Measurements from ENCODE around the gene ZNF408.

The ZNF408 gene

DNA sequence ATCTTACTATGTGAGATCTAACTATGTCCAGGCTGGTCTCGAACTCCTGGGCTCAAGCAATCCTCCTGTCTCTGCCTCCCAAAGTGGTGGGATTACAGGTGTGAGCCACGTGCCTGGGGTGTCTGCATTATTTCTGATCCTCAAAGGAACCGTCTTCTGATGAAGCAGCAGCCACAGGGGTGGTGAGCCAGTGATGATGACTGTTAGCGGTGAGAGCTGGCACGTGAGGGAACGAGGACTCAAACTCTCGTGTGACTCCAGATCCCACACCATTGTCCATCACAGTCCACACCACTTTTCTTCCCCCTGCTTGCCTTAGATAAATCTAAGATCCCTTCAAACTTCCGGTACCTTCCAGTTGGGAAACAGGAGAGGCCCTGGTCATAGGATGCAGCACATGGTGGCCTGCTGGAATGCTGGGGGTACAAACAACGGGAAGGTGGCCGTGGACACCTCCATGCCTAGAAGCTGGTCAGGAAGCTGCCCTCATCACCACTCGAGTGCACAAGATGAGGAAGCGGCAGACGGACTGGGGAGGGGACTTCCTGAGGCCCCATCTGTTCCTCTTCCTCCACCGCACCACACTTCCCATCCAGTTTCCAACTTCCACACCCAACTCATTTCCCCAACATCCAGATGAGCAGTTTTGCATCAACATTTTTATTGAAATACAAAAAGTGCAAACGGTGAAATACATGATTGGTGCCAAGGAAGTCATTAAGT, 24.2 kb upstream of the ZNF408 start:
- DNase-seq (ENCODE audit: low spot score): no peak

DNA sequence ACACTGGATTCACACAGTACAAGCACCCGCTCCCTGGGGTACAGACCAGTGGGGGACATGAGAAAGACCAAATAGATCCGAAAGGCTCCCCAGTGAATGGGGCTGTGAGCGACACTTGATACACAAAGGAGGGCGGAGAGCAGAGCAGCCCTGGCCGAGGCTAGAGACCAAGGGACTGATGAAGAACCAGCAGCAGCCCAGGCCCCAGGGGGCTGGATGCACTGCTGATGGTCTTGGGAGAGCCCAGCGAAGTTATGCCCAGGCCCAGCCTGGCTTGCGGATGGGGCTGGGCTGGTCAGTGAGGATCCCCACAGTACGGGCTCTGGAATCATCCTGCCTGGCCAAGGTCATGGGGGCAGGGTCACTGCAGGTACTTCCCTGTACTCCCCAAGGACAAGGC, 23.7 kb upstream of the ZNF408 start:
- DNase-seq (ENCODE audit: low spot score): no peak

DNA sequence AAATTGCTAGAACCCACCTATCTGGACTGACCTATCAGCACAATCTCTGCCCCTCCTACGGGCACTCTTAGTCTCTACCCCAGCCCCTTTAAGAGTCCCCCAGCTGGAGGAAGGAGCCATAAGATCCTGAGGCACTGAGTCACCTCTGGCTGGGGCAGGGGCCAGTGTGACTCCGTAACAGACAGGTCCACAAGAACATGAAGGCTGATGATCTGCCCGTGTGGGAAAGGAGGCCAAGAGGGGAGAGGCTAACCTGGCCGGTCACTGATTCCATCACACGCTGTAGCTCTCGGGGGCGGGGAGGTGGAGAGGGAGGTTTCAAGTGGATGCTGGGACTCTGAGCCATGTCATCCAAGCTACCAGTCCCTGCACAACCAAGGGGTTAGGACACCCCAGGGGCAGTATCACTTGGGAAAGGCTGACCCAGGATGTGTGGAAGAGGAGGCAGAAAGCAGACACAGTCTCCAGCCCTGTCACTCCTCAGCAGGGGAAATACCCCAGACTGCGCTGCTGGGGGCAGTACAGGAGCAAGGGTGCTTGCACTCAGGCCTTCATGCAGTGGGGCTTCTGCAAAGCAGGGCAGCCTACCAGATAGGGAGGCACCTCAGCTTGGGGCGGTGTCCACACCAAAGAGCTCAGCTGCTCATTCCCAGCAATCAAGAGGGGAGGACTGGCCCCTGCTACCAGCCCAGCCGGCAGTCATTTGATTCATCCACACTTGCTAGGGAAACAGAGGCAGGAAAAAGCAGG, 22.7 kb upstream of the ZNF408 start:
- no peak for DNase-seq (ENCODE audit: low spot score)

DNA sequence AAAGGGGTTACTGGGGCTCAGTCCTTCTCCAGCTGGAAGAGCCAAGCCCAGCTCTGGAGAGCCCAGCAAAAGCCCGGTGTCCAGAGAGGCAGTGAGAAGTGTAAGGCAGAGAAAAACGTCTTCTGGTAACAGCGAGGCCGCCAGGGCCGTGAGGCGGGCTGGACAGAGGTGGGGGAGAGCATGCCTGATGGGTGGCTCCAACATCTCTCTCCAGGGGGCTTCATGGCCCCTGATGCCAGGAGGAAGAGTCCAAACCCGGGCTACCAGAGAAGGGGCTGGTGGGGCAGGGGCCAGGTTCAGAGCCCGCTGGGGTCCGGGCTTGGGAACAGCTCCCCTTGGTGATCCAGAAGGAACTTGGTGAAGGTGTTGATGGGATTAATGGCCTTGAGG, 22.1 kb upstream of the ZNF408 start:
- DNase-seq (ENCODE audit: low spot score): no peak

DNA sequence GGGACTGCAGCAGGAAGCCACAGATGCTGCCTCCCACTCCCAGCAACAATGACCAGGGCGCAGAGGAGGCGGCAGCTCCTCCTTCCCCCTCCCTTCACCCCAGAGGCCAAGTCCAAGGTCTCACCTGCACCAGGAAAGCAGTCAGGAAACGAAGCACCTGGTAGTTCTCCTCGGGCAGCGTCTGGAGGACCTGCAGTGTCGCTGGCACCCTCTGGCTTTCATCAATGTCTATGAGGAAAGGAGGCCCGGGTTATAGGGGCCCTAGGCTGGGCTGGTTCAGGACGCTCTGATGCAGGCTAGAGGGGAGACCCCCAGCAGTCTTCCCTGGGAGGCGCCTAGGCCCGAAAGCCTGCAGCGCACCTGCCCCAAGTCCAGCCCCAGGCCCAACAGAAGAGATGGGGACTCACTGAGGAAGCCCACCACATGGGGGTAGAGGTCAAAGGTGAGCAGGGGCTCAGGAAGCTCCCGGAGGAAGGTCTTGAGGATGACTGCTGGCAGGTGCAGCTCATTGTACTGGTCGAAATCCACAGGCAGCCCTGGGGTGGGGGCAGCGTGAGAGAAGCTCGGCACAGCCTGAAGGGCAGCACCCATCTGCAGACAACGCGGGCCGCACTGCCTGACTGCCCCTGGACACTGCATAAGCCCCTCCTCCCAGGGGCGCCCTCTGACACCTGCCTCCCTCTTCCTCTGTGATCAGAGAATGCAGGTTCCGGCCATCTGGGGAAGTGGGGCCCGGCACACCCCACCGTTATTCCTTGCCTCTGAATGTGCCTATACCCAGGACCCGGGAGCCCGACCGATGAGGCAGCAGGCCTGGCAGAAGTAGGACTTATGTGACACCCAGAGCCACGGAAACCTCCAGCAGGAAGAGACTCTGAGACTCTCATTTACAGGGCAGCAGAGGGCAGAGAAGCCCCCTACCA, 21.3 kb upstream of the ZNF408 start:
- DNase-seq (ENCODE audit: low spot score): no peak

DNA sequence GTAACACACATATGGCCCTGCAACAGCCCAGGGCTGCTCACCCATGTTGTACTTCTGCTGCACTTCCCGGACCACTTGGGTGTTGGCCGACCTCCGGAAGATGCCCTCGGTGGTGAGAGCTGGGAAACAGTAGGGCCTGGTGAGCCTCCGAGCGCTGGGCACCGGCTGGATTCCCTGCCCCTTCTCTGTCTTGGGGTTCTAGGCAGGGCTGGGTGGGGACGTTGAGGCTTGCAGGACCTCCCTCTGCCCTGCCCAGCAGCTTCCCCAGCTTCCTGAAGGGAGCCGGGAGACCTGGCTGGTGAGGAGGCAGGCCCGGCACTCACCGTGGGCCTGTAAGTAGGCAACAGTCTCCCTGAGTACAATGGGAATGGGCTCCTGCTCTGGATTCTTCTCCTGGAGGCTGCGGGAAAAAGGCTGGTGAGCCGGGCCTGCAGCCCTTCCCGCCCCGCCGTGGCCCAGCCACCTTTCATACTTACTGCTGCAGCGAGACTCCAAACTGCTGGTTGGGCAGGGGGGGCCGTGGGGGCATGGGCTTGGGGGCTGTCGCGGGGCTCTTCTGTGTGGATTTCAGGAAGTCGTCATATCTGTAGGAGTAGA, 20.6 kb upstream of the ZNF408 start:
- DNase-seq (ENCODE audit: low spot score): no peak

DNA sequence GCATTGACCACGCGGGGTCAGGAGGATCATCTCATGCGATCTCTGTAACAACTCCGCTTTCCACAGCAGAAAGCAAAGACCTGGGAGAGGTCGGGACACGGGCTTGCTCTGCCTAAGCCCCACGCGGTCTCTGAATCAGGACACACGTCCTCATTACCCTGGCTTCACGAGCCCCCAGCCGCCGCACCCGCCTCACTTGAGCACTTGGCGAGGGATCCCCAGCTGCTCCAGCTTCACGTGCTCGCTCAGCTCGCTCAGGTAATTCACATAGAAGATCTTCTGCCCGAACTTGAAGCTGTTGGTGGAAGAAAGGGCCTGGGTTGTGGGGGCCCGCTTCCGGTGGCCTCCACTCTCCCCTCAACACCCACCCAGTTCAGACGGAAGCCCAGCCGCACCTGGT, 20.0 kb upstream of the ZNF408 start:
- no peak for DNase-seq (ENCODE audit: low spot score)

DNA sequence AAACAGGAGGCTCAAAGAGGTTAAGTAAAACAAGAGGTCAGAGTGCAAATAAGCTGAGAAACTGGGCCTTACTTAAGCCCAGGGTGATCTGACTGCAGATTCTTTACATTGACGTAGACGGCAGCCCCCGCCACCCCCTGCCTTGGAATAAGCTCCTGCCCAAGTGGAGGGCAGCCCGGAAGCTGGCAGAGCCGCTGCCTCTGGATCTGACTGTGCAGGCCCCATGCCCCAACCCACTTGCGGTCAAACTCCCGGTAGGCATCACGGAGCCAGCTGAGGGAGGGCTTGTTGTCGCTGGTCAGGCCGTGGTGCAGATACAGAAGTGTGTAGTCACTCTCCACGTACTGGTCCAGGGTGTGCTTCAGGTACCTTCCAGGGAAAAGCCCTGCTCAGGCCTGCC, 19.0 kb upstream of the ZNF408 start:
- DNase-seq (ENCODE audit: low spot score): no peak

DNA sequence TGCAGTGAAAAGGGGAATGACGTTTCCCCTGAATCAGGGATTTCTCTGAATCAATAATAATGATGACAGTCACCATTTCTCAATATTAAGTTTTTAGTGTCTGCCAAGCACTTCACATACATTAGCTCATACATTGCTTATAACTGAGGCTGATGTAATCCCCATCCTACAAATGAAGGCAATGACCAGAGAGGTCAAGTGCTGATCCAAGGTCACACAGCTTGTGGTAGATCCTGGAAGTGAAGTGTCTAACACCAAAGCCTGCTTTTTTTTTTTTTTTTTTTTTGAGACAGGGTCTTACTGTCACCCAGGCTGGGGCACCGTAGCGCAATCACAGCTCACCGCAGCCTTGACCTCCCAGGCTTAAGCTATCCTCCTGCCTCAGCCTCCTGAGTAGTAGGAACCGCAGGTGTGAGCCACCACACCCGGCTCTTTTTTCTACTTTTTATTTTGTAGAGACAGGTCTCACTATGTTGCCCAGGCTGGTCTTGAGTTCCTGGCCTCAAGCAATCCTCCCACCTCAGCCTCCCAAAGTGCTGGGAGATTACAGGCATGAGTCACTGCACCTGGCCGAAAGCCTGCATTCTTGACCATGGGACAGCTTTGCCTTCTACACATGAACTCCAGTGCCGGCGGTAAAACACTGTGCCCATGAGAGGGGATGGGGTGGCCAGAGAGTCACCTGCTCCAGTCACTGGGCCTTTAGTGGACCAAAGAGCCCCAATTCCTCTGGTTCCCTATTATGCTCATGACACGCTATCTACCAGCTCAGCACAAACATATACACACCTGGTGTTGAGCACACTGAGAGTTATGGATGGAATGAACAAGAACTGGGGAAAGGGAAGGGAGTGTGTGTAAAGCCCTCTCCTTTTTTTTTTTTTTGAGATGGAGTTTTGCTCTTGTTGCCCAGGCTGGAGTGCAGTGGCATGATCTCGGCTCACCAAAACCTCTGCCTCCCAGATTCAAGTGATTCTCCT, 17.8 kb upstream of the ZNF408 start:
- DNase-seq (ENCODE audit: low spot score): no peak

DNA sequence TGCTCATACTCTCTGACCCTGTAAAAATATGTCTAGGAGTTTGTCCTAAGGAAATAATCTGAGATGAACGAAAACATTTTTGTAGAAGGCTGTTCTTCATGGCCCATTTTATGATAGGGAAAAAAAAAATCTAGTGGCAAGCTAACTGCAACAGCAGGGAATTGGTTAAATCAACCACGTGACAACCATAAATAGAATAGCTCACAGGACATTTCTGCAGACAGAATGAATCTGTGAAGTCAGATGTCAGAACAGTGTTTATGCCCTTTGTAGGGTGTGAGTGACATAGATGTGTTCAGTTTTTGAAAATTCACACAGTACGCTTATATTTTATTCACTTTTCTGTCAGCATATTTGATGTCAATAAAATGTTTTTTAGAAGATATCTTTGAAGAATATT, 16.5 kb upstream of the ZNF408 start:
- DNase-seq (ENCODE audit: low spot score): no peak

DNA sequence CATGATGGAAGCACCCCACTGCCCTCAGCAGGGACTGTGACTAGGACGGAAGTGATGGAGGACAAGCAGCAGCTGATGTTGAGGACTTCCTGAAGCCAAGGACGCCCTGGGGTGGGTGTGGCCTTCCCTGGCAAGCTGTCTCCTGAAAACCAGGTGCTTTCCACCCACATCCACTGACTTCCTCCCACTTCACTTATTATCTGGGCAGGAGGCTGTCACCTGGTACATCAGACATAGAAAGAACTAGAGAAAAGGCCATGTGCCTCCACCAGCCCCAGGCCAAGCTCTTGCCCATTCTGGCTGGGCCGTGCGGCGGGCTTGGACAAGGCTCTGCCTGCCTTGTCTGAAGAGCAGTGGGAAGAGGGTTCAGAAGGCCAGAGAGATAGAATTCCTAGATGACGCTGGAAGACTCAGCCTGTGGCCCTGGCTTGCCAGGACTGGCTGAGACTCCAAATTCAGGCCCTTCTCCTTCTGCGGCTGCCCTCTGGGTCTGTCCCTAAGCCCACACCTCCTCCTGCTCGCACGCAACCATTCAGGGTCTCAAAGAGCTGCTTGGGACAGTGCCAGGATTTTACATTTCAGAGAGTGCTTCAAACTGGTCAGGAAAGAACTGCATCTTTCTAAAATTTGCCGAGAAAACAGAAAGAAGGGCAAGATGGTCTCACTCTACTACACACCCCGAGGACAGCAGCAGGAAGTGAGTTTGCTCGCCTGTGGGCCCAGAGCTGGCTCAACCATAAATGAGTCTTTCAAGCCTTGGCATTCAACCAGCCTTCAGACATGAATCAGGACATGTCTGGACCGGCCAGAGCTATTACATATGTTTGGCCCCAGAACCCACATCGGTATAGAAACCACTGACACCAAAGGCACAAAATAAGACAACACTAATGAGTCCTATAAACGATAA, 13.7 kb upstream of the ZNF408 start:
- no peak for DNase-seq (ENCODE audit: low spot score)

DNA sequence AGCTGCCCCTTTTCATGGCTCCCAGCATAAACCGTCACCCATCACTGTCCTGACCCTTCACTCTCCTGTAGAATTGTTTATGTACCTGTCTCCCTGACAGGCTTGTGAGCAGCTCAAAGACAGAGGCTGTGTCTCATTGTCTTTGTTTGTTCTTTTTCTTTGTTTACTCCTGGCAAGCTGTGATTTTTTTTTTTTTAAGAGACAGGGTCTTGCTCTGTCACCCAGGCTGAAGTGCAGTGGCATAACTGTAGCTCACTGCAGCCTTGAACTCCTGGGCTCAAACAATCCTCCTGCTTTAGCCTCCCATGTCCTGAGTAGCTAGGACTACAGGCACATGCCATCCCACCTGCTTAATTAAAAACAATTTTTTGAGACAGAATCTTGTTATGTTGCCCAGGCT, 10.1 kb upstream of the ZNF408 start:
- DNase-seq (ENCODE audit: low spot score): no peak

DNA sequence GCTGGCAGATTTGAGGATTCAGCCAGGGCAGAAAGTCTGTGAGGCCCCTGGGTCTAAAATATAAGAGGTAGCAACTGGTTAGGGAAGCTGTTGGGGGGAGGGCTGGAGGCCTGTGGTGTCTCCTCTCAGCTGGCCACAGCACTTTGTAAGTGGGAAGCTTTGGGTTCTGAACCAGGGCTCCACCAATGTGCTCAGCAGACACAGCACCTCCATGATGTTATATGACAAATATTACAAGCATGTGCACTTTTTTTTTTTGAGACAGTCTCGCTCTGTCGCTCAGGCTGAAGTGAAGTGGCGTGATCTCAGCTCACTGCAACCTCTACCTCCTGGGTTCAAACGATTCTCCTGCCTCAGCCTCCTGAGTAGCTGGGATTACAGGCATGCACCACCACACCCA, 8.4 kb upstream of the ZNF408 start:
- DNase-seq (ENCODE audit: low spot score): no peak

DNA sequence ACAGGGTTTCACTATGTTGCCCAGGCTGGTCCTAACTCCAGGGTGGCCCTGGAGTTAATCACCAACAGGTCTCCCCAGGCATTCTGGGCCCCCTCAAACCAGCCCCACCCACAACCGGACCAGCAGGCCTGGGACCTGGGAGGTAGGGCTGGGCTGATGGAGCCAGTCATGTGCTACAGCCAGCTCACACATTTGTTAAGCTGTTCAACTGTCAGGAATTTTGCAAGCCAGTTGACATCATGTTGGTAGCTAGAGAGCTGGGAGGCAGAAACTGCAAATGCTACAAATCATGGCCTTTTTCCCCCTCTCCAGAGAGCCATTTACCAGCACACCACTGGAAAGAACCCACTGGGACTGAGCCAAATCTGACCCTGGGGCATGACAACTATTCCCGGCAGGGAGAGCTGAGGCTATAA, 7.2 kb upstream of the ZNF408 start:
- no peak for DNase-seq (ENCODE audit: low spot score)

DNA sequence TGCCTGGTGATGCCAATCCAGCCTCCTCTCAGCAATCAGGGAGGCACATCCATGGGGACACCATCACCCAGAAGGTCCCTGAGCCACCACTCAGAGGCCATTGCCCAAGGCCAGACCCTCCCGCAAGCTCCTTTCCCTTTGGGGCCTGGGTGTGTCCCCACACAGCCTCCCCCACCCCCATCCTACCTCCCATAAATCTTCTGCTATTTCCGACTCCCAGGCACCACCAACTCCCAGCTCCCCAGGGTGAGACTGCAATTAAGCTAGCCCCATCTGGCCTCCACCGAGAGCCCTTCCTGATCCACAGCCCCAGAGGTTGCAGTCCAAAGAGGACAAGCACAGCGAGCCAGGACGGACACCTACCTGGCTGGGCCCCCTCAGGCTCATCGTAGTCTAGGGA, 6.8 kb upstream of the ZNF408 start:
- DNase-seq (ENCODE audit: low spot score): no peak

DNA sequence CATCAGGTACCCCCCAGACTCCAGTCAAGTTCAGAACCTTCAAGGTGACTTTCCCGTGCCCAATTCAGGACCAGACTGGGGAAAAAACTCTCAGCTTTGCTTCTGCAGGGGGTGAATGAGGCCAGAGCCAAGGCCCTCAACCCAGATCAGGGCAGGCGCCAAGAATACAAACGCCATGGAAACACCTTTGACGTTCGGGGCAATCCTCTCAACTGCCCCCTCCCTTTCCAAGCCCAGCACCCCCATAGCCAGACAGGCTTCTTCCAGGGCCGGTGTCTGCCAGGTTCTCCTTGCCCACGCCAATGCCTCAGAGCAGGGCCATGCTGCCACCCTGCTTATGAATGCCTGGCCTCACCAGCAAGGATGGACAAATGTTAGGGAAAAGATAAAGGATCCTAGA, 6.2 kb upstream of the ZNF408 start:
- DNase-seq (ENCODE audit: low spot score): no peak

DNA sequence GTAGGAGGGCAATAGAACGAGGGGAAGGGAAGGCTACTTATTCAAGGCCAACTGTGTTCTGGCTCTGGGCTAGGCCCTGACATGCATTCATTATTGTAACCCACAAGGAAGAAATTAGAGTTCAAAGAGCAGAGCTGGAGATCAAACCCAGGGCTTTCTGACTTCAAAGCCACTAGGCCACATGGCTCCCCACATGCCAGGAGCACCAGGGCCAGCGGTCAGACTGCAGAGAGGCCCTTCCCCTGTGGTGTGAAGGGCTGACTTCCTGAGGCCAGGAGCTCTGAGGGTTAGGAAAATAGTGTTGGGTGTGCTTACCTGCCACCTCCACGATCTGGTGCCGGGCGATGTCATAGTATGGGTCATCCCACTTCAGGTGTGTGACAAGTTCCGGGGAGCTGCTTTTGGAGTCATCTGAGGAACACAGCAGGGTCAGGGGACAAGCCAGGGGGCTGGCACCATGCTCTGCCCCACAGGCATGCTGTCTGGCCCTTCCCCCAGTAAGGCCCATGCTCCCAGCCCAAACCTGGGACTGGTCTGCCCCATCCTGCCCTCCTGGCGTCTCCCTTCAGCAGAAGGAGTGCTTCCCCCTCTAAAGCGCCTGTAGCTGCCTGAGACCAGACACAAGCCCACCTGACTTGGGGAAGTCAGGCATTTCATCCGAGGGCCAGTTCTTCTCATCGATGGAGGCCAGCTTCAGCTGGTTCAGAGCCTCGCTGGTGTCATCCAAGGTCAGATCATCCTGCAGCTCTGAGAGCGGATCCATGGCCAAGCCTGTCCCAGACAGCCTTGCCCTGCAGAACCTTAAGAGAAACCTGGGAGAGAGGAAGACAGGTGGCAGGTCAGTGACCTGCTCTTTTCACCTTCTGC, 5.3 kb upstream of the ZNF408 start:
- DNase-seq (ENCODE audit: low spot score): no peak

DNA sequence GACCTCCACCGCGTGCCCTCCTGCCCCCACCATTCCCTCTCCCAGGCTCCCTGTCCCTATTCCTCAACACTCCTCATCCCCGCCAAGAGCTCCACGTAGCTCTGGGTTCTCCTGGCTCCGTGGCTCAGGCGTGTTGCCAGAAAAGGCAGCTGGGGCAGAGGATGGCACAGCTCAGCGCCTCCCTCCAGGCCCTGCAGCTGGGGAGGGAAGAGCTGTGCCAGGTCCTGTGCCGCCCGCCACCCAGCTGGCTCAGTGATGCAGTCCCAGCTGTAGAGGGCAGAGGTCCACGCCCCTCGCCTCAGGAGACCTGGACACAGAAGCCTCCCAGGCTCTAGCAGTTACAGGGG, 4.6 kb upstream of the ZNF408 start:
- no peak for DNase-seq (ENCODE audit: low spot score)

DNA sequence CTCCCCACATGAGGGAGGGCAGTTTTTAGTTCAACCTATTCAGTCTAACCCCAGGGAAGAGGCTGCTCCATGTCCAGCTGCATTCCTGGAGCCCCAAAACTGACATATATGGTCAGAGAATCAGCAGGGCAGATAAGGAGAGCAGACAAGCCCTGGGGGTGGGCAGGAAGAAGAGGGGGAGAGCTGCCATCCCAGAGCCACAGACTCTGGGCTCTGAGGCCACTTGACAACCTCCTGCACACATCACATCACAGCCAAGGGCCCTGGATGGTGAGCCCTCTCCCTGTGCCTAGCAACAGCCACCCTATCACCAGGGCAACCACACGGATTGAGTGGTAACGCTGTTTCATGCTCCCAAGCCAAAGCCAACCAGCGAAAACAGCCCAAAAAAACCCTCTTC, 3.5 kb upstream of the ZNF408 start:
- DNase-seq (ENCODE audit: low spot score): no peak

All from ecto neural progenitor cell (in vitro differentiated cells).